ENCODE results near the gene CCZ1B. TPM values are rescaled to one million over a fixed set of nuclear protein-coding genes. Genes with fewer than 3 reads are reported as not detected.
"Not testable (repeated sequence)": the region's sequence is repeated elsewhere in the genome, so short reads cannot be mapped to it uniquely, and the experiment has no call there.

The CCZ1B gene
- total RNA-seq, 3 donors from 2014 or later = 57.9 to 64.8 (median 61.9) TPM

DNA sequence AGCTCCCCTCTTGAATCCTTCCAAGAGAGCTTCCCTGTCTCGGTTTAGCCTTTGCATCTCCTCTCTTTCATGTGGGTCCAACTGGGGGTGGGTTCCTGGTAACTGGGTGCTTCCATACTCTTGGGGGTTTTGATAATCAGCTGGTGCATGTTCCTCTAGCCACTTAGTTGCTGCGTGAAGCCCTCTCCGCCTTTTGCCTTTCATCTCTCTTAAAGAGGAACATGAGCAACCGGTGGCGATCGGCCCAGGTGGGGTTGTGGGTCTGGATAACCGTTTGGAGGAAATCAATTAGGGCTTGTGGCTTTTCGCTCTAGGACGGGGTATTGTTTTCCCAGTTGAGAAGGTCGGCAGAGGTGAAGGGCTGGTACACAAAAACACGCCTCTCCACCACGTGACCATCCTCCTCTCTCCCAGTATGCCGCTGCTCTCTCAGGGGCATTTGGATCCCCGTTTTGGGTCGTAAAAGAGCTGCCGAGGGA lies 19.9 kb upstream of the CCZ1B start:
- not testable (repeated sequence) for H3K36me3 Mint-ChIP-seq (ENCODE audit: insufficient read depth); H3K4me3 Mint-ChIP-seq; DNase-seq; ATAC-seq; H3K9me3 Mint-ChIP-seq; H3K4me1 Mint-ChIP-seq (ENCODE audit: low read depth)
- H3K27me3 Mint-ChIP-seq (ENCODE audit: low read depth) = peaks cover 29% of the 10 kb centered on the region

DNA sequence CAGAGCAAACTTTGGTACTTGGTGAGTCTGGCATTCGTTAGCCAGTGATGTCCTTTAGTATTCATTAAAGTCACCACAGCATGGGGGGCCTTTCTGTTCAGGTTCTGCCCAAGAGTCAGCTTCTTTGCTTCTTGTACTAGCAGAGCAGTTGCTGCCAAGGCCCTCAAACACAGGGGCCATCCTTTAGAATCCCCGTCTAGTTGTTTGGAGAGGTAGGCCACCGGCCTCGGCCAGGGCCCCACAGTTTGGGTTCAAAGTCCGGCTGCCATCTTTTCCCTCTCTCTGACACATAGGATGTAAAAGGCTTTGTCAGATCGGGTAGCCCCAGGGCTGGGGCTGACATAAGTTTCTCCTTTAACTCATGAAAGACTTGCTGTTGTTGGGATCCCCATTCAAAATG lies 17.6 kb upstream of the CCZ1B start:
- H3K9me3 Mint-ChIP-seq; H3K4me3 Mint-ChIP-seq; DNase-seq; ATAC-seq; H3K36me3 Mint-ChIP-seq (ENCODE audit: insufficient read depth); H3K4me1 Mint-ChIP-seq (ENCODE audit: low read depth): not testable (repeated sequence)
- H3K27me3 Mint-ChIP-seq (ENCODE audit: low read depth) = peaks cover 41% of the 10 kb centered on the region

DNA sequence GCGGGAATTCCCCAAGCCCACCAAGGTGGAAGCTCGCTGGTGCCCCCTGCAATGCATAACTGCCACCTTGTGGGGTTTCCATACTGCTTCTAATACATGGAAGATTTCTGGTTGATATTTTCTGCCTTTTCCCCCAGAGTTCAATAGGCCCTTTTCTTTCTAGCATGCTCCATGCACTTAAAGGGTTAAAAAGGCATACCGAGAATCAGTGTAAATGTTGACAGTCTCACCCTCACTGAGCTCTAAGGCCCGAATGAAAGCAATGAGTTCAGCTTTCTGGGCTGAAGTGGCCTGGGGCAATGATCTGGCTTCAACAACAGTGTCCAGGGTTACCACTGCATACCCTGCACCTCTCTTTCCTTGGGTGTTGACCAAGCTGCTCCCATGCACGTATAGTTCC lies 17.0 kb upstream of the CCZ1B start:
- ATAC-seq; H3K9me3 Mint-ChIP-seq; H3K36me3 Mint-ChIP-seq (ENCODE audit: insufficient read depth); DNase-seq; H3K4me1 Mint-ChIP-seq (ENCODE audit: low read depth); H3K4me3 Mint-ChIP-seq: not testable (repeated sequence)
- H3K27me3 Mint-ChIP-seq (ENCODE audit: low read depth) = peaks cover 37% of the 10 kb centered on the region

DNA sequence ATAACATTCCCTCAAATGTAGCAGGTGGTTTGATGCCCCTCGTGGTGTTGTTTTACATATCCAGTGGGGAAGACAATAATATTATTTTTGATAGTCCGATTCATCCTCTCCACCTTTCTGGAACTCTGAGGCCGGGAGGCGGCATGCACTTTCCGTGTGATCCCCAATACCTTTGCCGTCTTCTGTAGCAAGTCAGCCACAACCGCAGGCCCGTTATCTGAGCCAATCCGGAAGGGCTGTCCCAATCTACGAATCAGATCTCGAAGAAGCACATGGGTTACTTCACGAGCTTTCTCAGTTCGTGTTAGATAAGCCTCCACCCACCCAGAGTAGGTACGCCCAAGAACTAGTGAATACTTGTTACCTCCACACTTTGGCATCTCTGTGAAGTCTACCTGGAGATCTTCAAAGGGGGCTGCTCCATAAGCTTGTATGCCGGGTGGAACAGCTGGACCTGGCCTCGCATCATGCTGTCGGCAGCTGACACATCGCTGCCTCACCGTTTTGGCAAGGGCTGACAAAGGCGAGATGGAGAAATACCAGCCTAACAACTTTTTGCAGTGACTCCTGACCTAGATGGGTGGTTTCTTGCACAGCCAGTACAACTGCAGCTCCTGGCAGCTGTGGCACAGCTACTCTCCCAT lies 16.3 kb upstream of the CCZ1B start:
- not testable (repeated sequence) for H3K4me3 Mint-ChIP-seq; ATAC-seq; H3K4me1 Mint-ChIP-seq (ENCODE audit: low read depth); H3K36me3 Mint-ChIP-seq (ENCODE audit: insufficient read depth); H3K9me3 Mint-ChIP-seq; DNase-seq
- H3K27me3 Mint-ChIP-seq (ENCODE audit: low read depth) = peaks cover 37% of the 10 kb centered on the region

DNA sequence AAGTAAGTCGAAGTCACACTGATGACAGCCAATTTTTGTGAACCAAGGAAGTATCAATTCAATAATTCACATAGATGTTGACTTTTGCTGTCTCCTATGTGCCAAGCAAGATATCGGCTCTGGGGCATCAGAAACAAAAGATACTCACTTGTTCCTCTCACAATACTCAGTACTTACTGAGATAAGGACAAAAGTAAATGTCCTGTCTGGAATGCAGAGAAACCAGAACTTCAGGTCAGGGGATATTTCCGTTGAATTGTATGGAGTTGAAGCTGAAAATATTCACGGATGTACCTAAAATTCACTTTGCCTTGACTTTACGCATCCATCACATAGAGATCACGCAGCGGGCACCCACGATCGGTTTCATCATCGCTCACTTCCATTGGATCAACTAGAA lies 11.0 kb upstream of the CCZ1B start:
- H3K9me3 Mint-ChIP-seq, DNase-seq: not testable (repeated sequence)
- H3K27me3 Mint-ChIP-seq (ENCODE audit: low read depth) = peaks cover 44% of the 10 kb centered on the region

DNA sequence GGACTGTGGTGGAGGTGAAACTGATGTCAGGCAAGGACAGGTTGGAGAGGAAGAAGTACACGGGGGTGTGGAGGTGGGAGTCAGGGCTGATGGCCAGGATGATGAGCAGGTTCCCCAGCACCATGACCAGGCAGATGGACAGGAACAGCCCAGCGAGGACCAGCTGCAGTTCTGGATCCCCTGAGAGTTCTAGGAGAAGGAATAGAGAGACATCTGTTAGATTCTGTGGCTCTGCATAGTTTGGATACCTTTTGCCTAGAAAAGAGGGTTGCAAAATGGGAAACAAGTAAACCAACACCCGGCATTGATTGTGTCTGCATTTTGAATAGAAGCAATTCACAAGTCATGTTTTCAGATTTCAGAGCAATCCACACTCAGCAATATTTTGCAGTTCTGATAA lies 9.4 kb upstream of the CCZ1B start:
- not testable (repeated sequence) for H3K9me3 Mint-ChIP-seq; H3K36me3 Mint-ChIP-seq (ENCODE audit: insufficient read depth); DNase-seq; H3K4me1 Mint-ChIP-seq (ENCODE audit: low read depth); H3K4me3 Mint-ChIP-seq; ATAC-seq
- peaks cover 36% of the 10 kb centered on the region for H3K27me3 Mint-ChIP-seq (ENCODE audit: low read depth)

More for the DNA sequence above, 11.0 kb upstream of the CCZ1B start:
- not testable (repeated sequence) for H3K4me1 Mint-ChIP-seq (ENCODE audit: low read depth); H3K4me3 Mint-ChIP-seq; H3K36me3 Mint-ChIP-seq (ENCODE audit: insufficient read depth); ATAC-seq

DNA sequence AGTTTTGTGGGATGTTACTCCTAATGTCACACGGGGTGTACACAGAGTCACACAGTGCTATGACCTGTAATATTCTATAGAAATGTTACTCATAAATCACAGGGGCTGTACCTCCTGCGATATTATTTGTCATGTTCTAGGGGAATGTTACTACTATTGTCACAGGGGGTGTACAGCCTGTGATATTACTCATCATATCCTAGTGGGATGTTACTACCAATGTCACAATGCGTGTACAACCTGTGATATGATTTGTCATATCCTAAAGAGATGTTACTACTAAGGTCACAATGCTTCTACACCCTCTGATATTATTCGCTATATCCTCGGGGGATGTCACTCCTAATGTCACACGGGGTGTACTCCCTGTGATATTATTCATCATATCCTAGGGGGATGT lies 7.6 kb upstream of the CCZ1B start:
- DNase-seq (no peak), ATAC-seq (peak; percentile 48 to 52)
- Mint-ChIP-seq H3K27me3 (ENCODE audit: low read depth) (peaks cover 33% of the 10 kb centered on the region), H3K4me3 (no peak overlapping the region), H3K9me3 (no peaks in the 10 kb centered on the region), H3K4me1 (ENCODE audit: low read depth) (no peaks in the 10 kb centered on the region), H3K36me3 (ENCODE audit: insufficient read depth) (no peaks in the 10 kb centered on the region)

DNA sequence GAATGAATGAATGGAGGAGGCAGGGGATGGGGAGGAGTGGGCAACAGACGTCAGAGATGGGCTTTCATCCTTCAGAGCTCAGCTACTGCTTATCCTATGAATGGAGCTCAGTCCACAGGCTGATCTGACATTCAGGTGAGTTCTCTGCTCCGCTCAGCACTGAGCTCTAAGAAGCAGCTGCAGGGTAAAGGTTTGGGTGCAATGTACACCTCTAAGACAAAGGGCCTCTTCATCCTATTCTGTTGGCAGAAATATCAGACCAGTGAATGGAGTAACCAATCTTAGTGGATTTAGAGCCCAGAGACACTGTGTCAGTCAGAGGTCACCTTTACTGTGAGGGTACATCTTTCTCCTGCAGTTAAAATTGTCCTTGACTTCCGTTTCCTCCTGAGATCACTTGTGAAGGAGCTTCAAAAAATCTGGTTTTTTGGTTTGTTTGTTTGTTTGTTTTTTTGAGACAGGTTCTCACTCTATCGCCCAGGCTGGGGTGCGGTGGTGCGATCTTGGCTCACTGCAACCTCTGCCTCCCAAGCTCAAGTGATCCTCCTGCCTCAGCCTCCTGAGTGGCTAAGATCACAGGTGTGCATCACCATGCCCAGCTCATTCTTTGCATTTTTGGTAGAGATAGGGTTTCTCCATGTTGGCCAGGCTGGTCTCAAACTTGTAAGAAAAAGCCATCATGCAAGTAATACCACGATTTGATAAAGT lies 5.1 kb upstream of the CCZ1B start:
- Mint-ChIP-seq H3K4me3 (no peak overlapping the region), H3K36me3 (ENCODE audit: insufficient read depth) (no peaks in the 10 kb centered on the region), H3K9me3 (no peaks in the 10 kb centered on the region), H3K4me1 (ENCODE audit: low read depth) (peaks cover 1% of the 10 kb centered on the region), H3K27me3 (ENCODE audit: low read depth) (peaks cover 22% of the 10 kb centered on the region)
- ATAC-seq = no peak
- no peak for DNase-seq

DNA sequence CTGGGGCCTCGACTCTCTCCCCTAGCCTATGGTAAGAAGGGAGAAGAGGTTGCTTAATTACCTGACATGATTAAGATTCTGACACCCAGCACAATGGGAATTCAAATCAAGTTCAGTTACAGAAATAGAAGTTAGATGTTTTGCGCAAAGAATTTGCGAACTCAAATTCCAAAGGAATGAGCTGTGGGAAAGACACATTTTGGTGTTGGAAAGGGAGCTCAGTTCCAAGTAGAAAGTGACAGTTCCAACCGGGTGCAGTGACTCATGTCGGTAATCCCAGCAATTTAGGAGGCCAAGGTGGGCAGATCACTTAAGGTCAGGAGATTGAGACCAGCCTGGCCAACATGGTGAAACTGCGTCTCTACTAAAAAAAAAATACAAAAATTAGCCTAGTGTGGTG lies 4.0 kb upstream of the CCZ1B start:
- not testable (repeated sequence) for H3K9me3 Mint-ChIP-seq; DNase-seq; ATAC-seq; H3K4me3 Mint-ChIP-seq; H3K36me3 Mint-ChIP-seq (ENCODE audit: insufficient read depth); H3K4me1 Mint-ChIP-seq (ENCODE audit: low read depth)
- H3K27me3 Mint-ChIP-seq (ENCODE audit: low read depth) = peaks cover 12% of the 10 kb centered on the region

DNA sequence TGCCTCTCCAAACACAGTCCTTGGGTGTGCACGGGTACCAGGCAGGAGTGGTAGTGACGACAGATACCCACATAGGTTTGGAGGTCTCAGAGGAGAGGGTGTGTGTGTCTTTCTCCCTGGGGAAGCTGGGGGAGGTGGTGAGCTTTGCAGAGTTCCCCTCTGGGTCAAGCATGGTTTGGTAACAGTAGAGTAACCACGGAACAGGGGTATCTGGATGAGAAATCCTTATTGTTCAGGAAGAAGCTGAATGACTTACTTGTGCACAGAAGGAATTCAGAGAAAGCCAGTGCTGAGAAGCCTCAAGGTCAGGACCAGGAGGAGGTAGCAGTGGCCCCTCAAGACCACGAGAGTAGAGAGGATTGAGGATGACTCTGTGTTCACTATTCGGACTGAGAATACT lies 3.5 kb upstream of the CCZ1B start:
- not testable (repeated sequence) for H3K9me3 Mint-ChIP-seq; H3K4me3 Mint-ChIP-seq; H3K27me3 Mint-ChIP-seq (ENCODE audit: low read depth); H3K36me3 Mint-ChIP-seq (ENCODE audit: insufficient read depth); ATAC-seq; H3K4me1 Mint-ChIP-seq (ENCODE audit: low read depth); DNase-seq

DNA sequence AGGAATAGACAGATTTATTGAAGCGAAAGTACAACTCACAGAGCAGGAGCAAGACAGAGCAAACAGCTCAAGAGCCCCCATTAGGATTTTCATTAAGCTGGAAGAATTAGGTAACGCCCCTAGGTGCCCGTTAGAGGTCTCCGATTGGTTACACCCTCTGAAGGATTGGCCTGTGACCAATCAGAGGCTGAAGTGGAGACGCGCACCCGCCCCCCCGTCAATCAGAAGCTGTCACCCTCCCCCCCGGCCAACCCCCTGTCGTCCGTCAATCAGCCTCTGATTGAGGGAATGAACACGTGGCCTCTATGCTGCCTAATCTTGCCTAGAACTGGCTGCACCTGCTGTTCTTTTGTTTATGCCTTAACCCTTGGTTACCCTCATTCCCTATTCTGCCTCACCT lies 1.1 kb upstream of the CCZ1B start:
- not testable (repeated sequence) for H3K9me3 Mint-ChIP-seq; ATAC-seq; H3K27me3 Mint-ChIP-seq (ENCODE audit: low read depth); H3K4me1 Mint-ChIP-seq (ENCODE audit: low read depth); DNase-seq; H3K36me3 Mint-ChIP-seq (ENCODE audit: insufficient read depth)
- H3K4me3 Mint-ChIP-seq = peak overlapping the region; percentile 49

DNA sequence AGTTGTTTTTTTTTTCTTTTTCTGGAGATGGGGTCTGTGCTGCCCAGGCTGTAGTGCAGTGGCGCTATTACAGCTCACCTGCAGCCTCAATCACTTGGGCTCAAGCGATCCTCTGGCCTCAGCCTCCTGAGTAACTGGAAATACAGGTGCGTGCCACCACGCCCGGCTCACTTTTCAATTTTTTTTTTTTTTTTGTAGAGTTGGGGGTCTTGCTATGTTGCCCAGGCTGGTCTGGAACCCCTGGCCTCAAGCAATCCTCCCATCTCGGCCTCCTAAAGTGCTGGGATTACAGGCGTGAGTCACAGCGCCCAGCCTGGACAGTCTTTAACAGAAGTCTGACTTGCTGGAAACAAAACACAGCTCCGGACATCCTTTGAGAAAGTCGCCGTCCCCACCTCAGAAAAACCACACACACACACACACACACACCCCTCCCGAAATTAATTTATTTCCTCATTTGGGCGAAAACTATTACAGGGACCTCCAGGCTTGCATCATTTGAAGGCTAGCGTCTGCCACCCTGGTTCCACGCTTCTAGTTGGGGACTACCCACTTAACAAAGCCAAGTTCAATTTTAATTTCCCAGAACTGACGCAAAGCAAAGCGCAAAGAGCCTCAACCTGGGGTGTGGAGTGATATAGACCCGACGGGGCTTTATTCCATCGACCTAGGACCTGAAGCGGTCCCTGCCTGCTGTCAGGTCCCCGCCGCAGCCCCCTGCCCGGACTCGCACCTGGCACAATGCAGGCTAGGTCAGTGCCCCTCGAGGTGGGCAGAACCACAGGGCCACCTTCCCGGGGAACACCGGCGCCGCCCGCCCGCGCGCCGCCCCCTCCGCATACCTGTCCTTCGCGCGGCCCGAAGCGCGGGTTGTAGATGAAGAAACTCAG lies 594 bp downstream of the CCZ1B start:
- H3K36me3 Mint-ChIP-seq (ENCODE audit: insufficient read depth) = not testable (repeated sequence)
- H3K4me3 Mint-ChIP-seq = peak overlapping the region; percentile 77

DNA sequence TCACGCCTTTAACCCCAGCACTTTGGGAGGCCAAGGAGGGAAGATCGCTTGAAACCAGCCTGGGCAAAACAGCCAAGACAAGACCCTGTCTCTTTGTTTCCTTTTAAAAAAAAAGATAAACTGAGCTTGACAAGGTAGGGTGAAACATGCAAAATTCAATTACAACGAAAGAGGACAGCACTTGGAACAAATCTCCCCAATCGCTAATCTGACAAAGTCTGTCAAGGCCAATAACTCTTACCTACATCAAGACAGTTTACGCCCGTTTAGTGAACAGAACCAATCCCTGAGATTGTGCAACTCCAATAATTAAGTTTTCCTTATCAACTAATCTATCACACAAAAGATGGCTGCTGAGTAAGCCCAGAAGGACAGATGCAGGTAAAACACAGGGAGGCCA lies 4.5 kb downstream of the CCZ1B start:
- not testable (repeated sequence) for DNase-seq; ATAC-seq; H3K4me3 Mint-ChIP-seq; H3K4me1 Mint-ChIP-seq (ENCODE audit: low read depth); H3K27me3 Mint-ChIP-seq (ENCODE audit: low read depth); H3K9me3 Mint-ChIP-seq
- peaks cover 14% of the 10 kb centered on the region for H3K36me3 Mint-ChIP-seq (ENCODE audit: insufficient read depth)

More for the DNA sequence above, 594 bp downstream of the CCZ1B start:
- not testable (repeated sequence) for H3K4me1 Mint-ChIP-seq (ENCODE audit: low read depth); DNase-seq; H3K9me3 Mint-ChIP-seq; H3K27me3 Mint-ChIP-seq (ENCODE audit: low read depth)
- peak; percentile 55 to 56 for ATAC-seq

DNA sequence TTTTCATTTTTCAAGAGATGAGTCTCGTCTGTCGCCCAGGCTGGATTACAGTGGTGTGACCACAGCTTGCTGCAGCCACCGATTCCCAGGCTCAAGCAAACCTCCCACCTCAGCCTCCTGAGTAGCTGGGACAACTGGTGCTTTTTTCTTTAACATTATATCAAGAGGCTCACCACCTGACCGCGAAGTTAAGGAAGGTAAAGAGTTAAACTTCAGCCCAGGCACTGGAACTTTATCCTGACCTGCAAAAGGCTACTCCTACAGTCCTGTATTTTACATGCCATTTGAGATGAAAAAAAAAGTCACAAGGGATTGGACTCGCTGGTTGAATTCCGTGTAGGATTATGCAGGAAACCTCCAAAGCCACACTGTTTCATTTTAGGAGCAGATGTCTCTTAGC lies 10.6 kb downstream of the CCZ1B start:
- not testable (repeated sequence) for H3K27me3 Mint-ChIP-seq (ENCODE audit: low read depth)

More for the DNA sequence above, 10.6 kb downstream of the CCZ1B start:
- peaks cover 13% of the 10 kb centered on the region for H3K36me3 Mint-ChIP-seq (ENCODE audit: insufficient read depth)
- DNase-seq; ATAC-seq; H3K4me3 Mint-ChIP-seq; H3K9me3 Mint-ChIP-seq; H3K4me1 Mint-ChIP-seq (ENCODE audit: low read depth): not testable (repeated sequence)
